T-cell (primary cell): ENCODE results near the gene PPP4C. TPM values are rescaled to one million over a fixed set of nuclear protein-coding genes. Genes with fewer than 3 reads are reported as not detected.
"Not testable (repeated sequence)": the region's sequence is repeated elsewhere in the genome, so short reads cannot be mapped to it uniquely, and the experiment has no call there.

ENCODE experiments used
- ATAC-seq, 4 experiments: fragments of 200-7000 bp in 3 of 4; fragments of 150-1000 bp in 1 of 4; cut with Tn5 transposase; replicated peaks in 1 of 4; 1 replicate in 3 of 4; 2 replicates in 1 of 4; pipeline ENCODE4 v1.10.0; 2021; ENCODE audit warnings: moderate library complexity in 3 of 4, mild to moderate bottlenecking in 2 of 4, moderate number of reproducible peaks in 1 of 4
- CTCF ChIA-PET, 2 donors: fragments of 300-600 bp; sonication (Branson Sonifier 250); formaldehyde crosslinking; loops; one replicate each; lab custom pipeline; 2022; ENCODE audit warnings: antibody characterized with exemption in 2 of 2; lab: Charles Lee
- POLR2A ChIA-PET, 2 donors: fragments of 300-600 bp; sonication (Branson Sonifier 250); formaldehyde crosslinking; loops; one replicate each; lab custom pipeline; 2022; ENCODE audit warnings: antibody characterized with exemption in 2 of 2; lab: Charles Lee
- DNase-seq, 35 experiments: peaks; one replicate each; pipeline versions ENCODE4 v3.0.0 to v3.0.0-alpha.2; 2013 to 2023
- H3K27ac ChIP-seq: one replicate; pipeline ENCODE4 v1.5.1; 2013; ENCODE audit warnings: low read length
- H3K27me3 ChIP-seq, 2 experiments: replicated peaks in 1 of 2; 1 replicate in 1 of 2; 2 replicates in 1 of 2; pipeline versions ENCODE4 v1.6.1 to v1.7.0; 2013; ENCODE audit warnings: low read length in 1 of 2, mixed read lengths in 1 of 2; ENCODE audit not compliant: control insufficient read depth in 2 of 2, insufficient read depth in 2 of 2; ENCODE audit errors: extremely low read depth in 1 of 2
- H3K36me3 ChIP-seq, 2 donors: 1 replicate in 1 of 2; 2 replicates in 1 of 2; pipeline versions ENCODE4 v1.6.1 to v1.7.0; 2013; ENCODE audit warnings: low read length in 1 of 2; ENCODE audit not compliant: control insufficient read depth in 2 of 2, insufficient read depth in 1 of 2; ENCODE audit errors: extremely low read depth in 1 of 2
- H3K4me1 ChIP-seq, 2 experiments: 1 replicate in 1 of 2; 2 replicates in 1 of 2; pipeline versions ENCODE4 v1.6.1 to v1.7.0; 2013; ENCODE audit warnings: low read length in 2 of 2, mixed read lengths in 1 of 2; ENCODE audit not compliant: insufficient read depth in 2 of 2, control insufficient read depth in 1 of 2; ENCODE audit errors: extremely low read depth in 1 of 2
- H3K4me3 ChIP-seq, 2 donors: 1 replicate in 1 of 2; 2 replicates in 1 of 2; pipeline versions ENCODE4 v1.5.1 to v1.7.0; 2013; ENCODE audit warnings: mild to moderate bottlenecking in 2 of 2, low read length in 1 of 2, moderate library complexity in 1 of 2; ENCODE audit not compliant: control insufficient read depth in 1 of 2; ENCODE audit errors: extremely low read depth in 1 of 2
- H3K9me3 ChIP-seq: 2 replicates; pipeline ENCODE4 v1.7.0; 2013
- H3K27ac Mint-ChIP-seq, 2 donors: one replicate each; pipeline ENCODE4 v1.8.0; 2020 to 2021; ENCODE audit warnings: mild to moderate bottlenecking in 2 of 2, mixed read lengths in 2 of 2
- H3K27me3 Mint-ChIP-seq, 2 donors: one replicate each; pipeline ENCODE4 v1.8.0; 2021 to 2022; ENCODE audit warnings: mixed read lengths in 2 of 2
- H3K36me3 Mint-ChIP-seq: one replicate; pipeline ENCODE4 v1.8.0; 2021; ENCODE audit warnings: mixed read lengths
- H3K4me1 Mint-ChIP-seq, 3 donors: one replicate each; pipeline ENCODE4 v1.8.0; 2020 to 2022; ENCODE audit warnings: mixed read lengths in 3 of 3, mild to moderate bottlenecking in 1 of 3
- H3K4me3 Mint-ChIP-seq, 3 donors: one replicate each; pipeline ENCODE4 v1.8.0; 2020 to 2022; ENCODE audit warnings: mild to moderate bottlenecking in 3 of 3, mixed read lengths in 3 of 3, moderate library complexity in 3 of 3
- H3K9me3 Mint-ChIP-seq, 3 donors: one replicate each; pipeline ENCODE4 v1.8.0; 2020 to 2022; ENCODE audit warnings: mixed read lengths in 3 of 3
- WGBS: methylation state at CpG from one replicate; pipeline ENCODE4 v1.1.5; 2013; ENCODE audit warnings: missing lambda C conversion rate; ENCODE audit not compliant: insufficient coverage; 5-methylcytosine and 5-hydroxymethylcytosine counted together
- total RNA-seq, 35 experiments: library from RNA in 6 of 35; stranded (reverse) in 6 of 35; fragments of 120-200 nt in 1 of 35; gene quantifications; one replicate each; pipeline versions ENCODE4 v1.2.1 to v1.2.4 and lab custom pipeline; 2013 to 2026

PPP4C gene
- total RNA-seq, 5 donors from 2014 or later (not counting 1 experiment from before 2014, with no cell fraction given): 71.2 to 110 (median 97.9) TPM

DNA sequence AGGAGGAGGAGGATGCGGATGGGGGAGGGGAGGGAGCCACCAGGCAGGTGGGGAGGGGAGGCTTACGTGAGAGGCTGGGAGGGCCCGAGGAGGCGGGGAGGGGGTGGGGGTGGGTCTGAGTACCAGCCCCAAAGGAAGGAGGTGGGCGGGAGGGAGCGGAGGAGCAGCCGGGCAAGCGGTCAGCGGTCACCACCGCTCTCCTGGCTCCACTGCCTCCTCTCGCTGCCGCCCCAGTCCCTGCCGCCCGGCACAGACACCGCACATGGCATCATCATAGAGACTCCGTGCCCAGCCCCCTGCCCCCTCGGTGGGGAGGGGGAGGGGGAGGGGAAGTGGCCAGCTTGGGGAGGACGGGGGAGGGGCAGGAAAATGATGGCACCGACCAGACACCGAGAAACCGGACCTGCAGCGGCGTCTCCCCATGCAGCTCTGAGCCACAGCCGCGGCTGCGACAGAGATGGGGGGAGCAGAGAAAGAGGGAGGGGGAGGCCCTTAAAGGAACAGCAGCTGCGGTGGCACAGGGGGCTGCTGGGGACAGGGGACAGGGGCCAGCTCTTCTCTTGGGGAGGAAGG lies 44.9 kb upstream of the PPP4C start, which contains the start of gene TLCD3B:
TLCD3B (minus strand) TSS at position 431 of the 573 bp plus-strand sequence. CDS start 744 bp downstream, outside the sequence.
- Mint-ChIP-seq H3K4me1 (peaks cover 5 to 19% (median 12%) of the 10 kb centered on the region in 3 donors), H3K27ac (no peak within 1 kb of the TSS), H3K27me3 (peaks cover 40 to 59% of the 10 kb centered on the region in 2 donors), H3K4me3 (peak within 1 kb of the TSS in 2 of 3 donors; percentile 6 to 66), H3K36me3 (no peaks in the 10 kb centered on the region), H3K9me3 (no peaks in the 10 kb centered on the region)
- 2% methylated on average over 9 of the region's 27 CpGs for WGBS
- ATAC-seq (peak in 3 of 4 experiments; percentile 18 to 48 (median 43)), DNase-seq (no peak)
- Histone ChIP-seq H3K27ac (no peak within 1 kb of the TSS), H3K36me3 (no peaks in the 10 kb centered on the region), H3K27me3 (peaks cover 0 to 92% of the 10 kb centered on the region in 2 experiments), H3K4me1 (peaks cover 0 to 22% of the 10 kb centered on the region in 2 experiments), H3K9me3 (no peaks in the 10 kb centered on the region), H3K4me3 (no peak within 1 kb of the TSS)
- ChIA-PET CTCF (interaction anchor here (0.6 to 1.3 kb wide), 3 partner anchors 24 to 182 kb away, joined by 4 to 7 read pairs (median 4); no protein-coding TSS in a partner anchor), POLR2A (no interaction called here)

DNA sequence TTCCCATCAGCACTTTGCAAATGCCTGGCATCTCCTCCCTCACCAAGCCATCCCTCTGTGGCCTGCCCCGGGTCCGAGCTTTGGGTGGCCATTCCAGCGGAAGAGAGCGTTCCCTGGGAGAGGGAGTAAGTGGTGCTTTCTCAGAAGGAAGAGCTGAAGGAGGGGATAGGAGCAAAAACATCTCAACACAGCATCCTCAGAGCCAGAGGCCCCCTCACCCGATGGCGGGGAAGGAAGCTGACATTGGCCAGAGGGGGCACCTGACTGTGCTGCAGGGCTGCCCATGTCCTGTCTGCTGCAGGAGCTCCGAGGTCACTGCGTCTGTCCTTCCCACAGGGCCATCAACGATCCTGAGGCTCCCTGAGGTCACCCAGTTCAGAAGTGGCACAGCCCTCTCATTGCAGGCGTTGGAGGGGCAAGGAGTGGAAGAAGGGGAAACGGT lies 44.3 kb upstream of the PPP4C start:
- Mint-ChIP-seq H3K36me3 (no peaks in the 10 kb centered on the region), H3K4me3 (peak overlapping the region in 1 of 3 donors; percentile 36), H3K27ac (no peak overlapping the region), H3K4me1 (peaks cover 5 to 19% (median 12%) of the 10 kb centered on the region in 3 donors), H3K27me3 (peaks cover 40 to 57% of the 10 kb centered on the region in 2 donors), H3K9me3 (no peaks in the 10 kb centered on the region)
- POLR2A ChIA-PET: interaction anchor here in 1 of 2 donors (0.6 kb wide), 1 partner anchor 328 kb away, joined by 7 read pairs; no protein-coding TSS in a partner anchor
- no peak overlapping the region for H3K4me3 ChIP-seq
- H3K9me3 ChIP-seq: no peaks in the 10 kb centered on the region
- no peak overlapping the region for H3K27ac ChIP-seq
- 11% methylated on average over 3 of the region's 11 CpGs for WGBS
- DNase-seq (no peak), ATAC-seq (no peak)
- CTCF ChIA-PET: interaction anchor here (0.5 to 1.3 kb wide), 4 partner anchors 24 to 305 kb away, joined by 3 to 6 read pairs (median 4); no protein-coding TSS in a partner anchor
- peaks cover 0 to 90% of the 10 kb centered on the region in 2 experiments for H3K27me3 ChIP-seq
- peaks cover 0 to 22% of the 10 kb centered on the region in 2 experiments for H3K4me1 ChIP-seq
- no peaks in the 10 kb centered on the region for H3K36me3 ChIP-seq

DNA sequence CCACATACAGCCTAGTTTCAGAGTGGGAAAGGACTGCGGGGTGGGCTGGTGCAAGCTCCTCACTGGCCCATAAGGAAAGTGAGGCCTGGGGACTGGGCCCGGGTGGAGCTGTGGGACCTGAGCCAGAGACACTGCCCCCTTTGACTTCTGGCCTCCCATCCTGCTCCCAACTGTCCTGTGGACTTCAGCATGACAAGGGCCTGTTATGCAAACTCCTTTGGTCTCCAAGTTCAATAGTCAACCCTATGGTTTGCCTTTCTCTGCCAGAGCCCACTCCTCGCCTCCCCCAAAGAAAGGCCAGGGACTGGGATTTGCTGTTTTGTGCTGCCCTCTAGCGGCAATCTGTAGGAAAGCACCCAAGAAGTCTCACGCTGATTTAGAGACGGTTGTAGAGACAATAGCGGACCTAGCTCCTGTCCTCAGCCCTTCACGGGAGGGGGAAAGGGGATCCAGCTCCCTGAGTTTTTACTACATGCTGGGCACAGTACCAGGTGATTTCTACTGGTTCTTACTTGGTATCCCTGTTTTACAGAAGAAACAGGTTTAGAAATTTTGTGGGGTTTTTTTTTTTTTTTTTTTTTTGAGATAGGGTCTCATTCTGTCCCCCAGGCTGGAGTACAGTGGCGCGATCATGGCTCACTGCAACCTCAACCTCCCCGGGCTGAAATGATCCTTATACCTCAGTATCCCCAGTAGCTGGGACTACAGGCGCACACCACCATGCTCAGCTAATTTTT lies 43.5 kb upstream of the PPP4C start:
- H3K27me3 ChIP-seq: peaks cover 0 to 84% of the 10 kb centered on the region in 2 experiments
- CTCF ChIA-PET: interaction anchor here (0.5 to 1.3 kb wide), 13 partner anchors 23 to 882 kb away, joined by 3 to 9 read pairs (median 5); no protein-coding TSS in a partner anchor

DNA sequence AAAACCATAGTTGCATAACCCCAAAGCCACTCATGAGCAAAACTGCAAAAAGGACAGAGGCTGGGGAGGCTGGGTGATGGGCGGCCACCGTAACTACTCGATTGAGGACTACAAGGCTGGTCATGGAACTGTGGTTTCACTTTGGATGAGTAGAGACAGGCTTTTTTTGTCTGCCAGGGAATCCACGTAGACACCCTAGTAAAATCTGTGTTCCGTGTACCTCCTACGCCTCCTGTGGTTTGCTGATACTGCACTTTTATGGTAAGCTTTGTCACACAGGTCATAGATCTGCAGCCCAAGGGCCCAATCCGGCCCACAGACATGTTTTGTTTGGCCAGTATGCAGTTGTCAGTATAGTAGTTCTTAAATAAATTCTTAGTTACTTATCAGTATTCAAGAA lies 42.5 kb upstream of the PPP4C start:
- peaks cover 0 to 74% of the 10 kb centered on the region in 2 experiments for H3K27me3 ChIP-seq
- ATAC-seq (no peak), DNase-seq (no peak)
- Mint-ChIP-seq H3K27me3 (peaks cover 23 to 39% of the 10 kb centered on the region in 2 donors), H3K4me1 (peaks cover 5 to 17% (median 12%) of the 10 kb centered on the region in 3 donors), H3K4me3 (no peak overlapping the region), H3K36me3 (no peaks in the 10 kb centered on the region), H3K9me3 (no peaks in the 10 kb centered on the region), H3K27ac (no peak overlapping the region)
- H3K4me3 ChIP-seq: no peak overlapping the region
- 47% methylated on average over 3 of the region's 7 CpGs for WGBS
- CTCF ChIA-PET: interaction anchor here in 1 of 2 donors (1.2 kb wide), 1 partner anchor 22 kb away, joined by 5 read pairs; no protein-coding TSS in a partner anchor
- POLR2A ChIA-PET: interaction anchor here in 1 of 2 donors (0.6 kb wide), 1 partner anchor 22 kb away, joined by 3 read pairs; no protein-coding TSS in a partner anchor
- no peaks in the 10 kb centered on the region for H3K9me3 ChIP-seq
- H3K27ac ChIP-seq: no peak overlapping the region
- no peaks in the 10 kb centered on the region for H3K36me3 ChIP-seq
- H3K4me1 ChIP-seq: peaks cover 0 to 22% of the 10 kb centered on the region in 2 experiments

More for the DNA sequence above, 43.5 kb upstream of the PPP4C start:
- H3K9me3 ChIP-seq: no peaks in the 10 kb centered on the region
- Mint-ChIP-seq H3K9me3 (no peaks in the 10 kb centered on the region), H3K27me3 (peaks cover 33 to 49% of the 10 kb centered on the region in 2 donors), H3K27ac (no peak overlapping the region), H3K4me3 (peak overlapping the region in 2 of 3 donors; percentile 6 to 46), H3K4me1 (peaks cover 5 to 19% (median 12%) of the 10 kb centered on the region in 3 donors), H3K36me3 (no peaks in the 10 kb centered on the region)
- POLR2A ChIA-PET: interaction anchor here (0.5 to 0.6 kb wide), 2 partner anchors 329 to 385 kb away, joined by 3 to 7 read pairs; no protein-coding TSS in a partner anchor
- no peak overlapping the region for H3K27ac ChIP-seq
- 19% methylated on average over 7 of the region's 12 CpGs for WGBS
- ATAC-seq: peak; percentile 36 to 67 (median 56)
- H3K36me3 ChIP-seq: no peaks in the 10 kb centered on the region
- peak; percentile 19 to 81 (median 50) for DNase-seq
- H3K4me1 ChIP-seq: peaks cover 0 to 22% of the 10 kb centered on the region in 2 experiments
- H3K4me3 ChIP-seq: no peak overlapping the region

DNA sequence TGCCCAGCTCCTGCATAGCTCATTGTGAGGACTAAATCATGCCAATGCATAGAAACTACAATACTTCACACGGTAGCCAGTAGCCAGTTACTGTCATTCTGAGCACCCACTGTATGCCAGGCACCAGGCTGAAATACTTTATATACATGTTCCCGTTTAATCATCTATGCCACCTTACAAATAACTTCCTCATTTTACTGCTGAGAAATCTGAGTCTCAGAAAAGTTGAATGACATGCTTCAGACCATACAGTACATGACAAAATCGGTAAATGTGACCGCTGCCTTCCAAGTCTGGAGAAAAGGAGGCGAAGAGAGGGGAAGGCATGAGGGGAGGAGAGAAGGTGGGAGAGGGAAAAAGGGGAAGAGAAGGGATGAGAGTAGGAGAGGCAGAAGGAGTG lies 35.6 kb upstream of the PPP4C start:
- ChIA-PET POLR2A (no interaction called here), CTCF (interaction anchor here (0.6 kb wide), 4 partner anchors 12 to 530 kb away, joined by 3 to 4 read pairs (median 3); no protein-coding TSS in a partner anchor)
- H3K27ac ChIP-seq: no peak overlapping the region
- H3K9me3 Mint-ChIP-seq: no peaks in the 10 kb centered on the region
- no peaks in the 10 kb centered on the region for H3K4me1 ChIP-seq
- H3K36me3 Mint-ChIP-seq: no peaks in the 10 kb centered on the region
- 47% methylated on average over 3 of the region's 5 CpGs for WGBS
- H3K27me3 Mint-ChIP-seq: peaks cover 2 to 4% of the 10 kb centered on the region in 2 donors
- no peaks in the 10 kb centered on the region for H3K4me1 Mint-ChIP-seq
- no peak for DNase-seq
- ATAC-seq: no peak
- no peak overlapping the region for H3K4me3 Mint-ChIP-seq
- no peaks in the 10 kb centered on the region for H3K36me3 ChIP-seq
- H3K9me3 ChIP-seq: no peaks in the 10 kb centered on the region
- H3K27me3 ChIP-seq: peaks cover 0 to 10% of the 10 kb centered on the region in 2 experiments
- no peak overlapping the region for H3K4me3 ChIP-seq
- no peak overlapping the region for H3K27ac Mint-ChIP-seq

GRCh38 chr16:30040690-30041089 lies 35.1 kb upstream of the PPP4C start:
- H3K4me3 Mint-ChIP-seq, H3K27me3 ChIP-seq, H3K36me3 ChIP-seq, H3K9me3 Mint-ChIP-seq, H3K4me3 ChIP-seq, ATAC-seq, H3K4me1 Mint-ChIP-seq, H3K4me1 ChIP-seq, H3K27me3 Mint-ChIP-seq, POLR2A ChIA-PET, H3K27ac ChIP-seq, H3K9me3 ChIP-seq, DNase-seq, H3K36me3 Mint-ChIP-seq, H3K27ac Mint-ChIP-seq: not testable (repeated sequence)
- CTCF ChIA-PET: interaction anchor here in 1 of 2 donors (0.6 kb wide), 1 partner anchor 12 kb away, joined by 3 read pairs; no protein-coding TSS in a partner anchor
- WGBS: no CpG with 5 or more reads among the region's 5 CpGs
